Uterus (tissue), 4 donors: Measurements from ENCODE around the gene NLGN1. TPM values are rescaled to one million over a fixed set of nuclear protein-coding genes. Genes with fewer than 3 reads are reported as not detected.

ENCODE experiments used
- DNase-seq, 2 donors: peaks; one replicate each; pipeline ENCODE4 v3.0.0-alpha.2; 2019 to 2020
- H3K27ac ChIP-seq, 2 donors: fragments of 200-600 bp; sonication (generic); 1 replicate in 1 of 2; 2 replicates in 1 of 2; pipeline ENCODE4 v1.5.1; 2016 to 2018
- H3K27me3 ChIP-seq, 2 donors: fragments of 200-600 bp; sonication (generic); one replicate each; pipeline ENCODE4 v1.5.1; 2018 to 2019; ENCODE audit warnings: control low read depth in 1 of 2
- H3K36me3 ChIP-seq, 2 donors: fragments of 200-600 bp; sonication (generic); one replicate each; pipeline ENCODE4 v1.5.1; 2019; ENCODE audit warnings: control low read depth in 1 of 2
- H3K4me1 ChIP-seq, 2 donors: fragments of 200-600 bp; sonication (generic); one replicate each; pipeline ENCODE4 v1.5.1; 2018 to 2019; ENCODE audit warnings: control low read depth in 1 of 2
- H3K4me3 ChIP-seq, 2 donors: fragments of 200-600 bp; sonication (generic); 1 replicate in 1 of 2; 2 replicates in 1 of 2; pipeline ENCODE4 v1.5.1; 2018 to 2019; ENCODE audit warnings: mild to moderate bottlenecking in 1 of 2
- H3K9me3 ChIP-seq, 2 donors: fragments of 200-600 bp; sonication (generic); one replicate each; pipeline ENCODE4 v1.5.1; 2019; ENCODE audit warnings: control low read depth in 1 of 2
- CTCF ChIP-seq, 4 experiments: fragments of 200-600 bp in 2 of 4; fragments of 450-650 bp in 2 of 4; sonication (generic) in 2 of 4; IDR thresholded peaks; one replicate each; pipeline ENCODE4 v1.5.1; 2016 to 2019; ENCODE audit warnings: antibody characterized with exemption in 4 of 4, mild to moderate bottlenecking in 2 of 4, moderate library complexity in 1 of 4
- POLR2A ChIP-seq, 2 donors: fragments of 450-650 bp; IDR thresholded peaks; one replicate each; pipeline ENCODE4 v1.6.1; 2016; ENCODE audit warnings: antibody characterized with exemption in 2 of 2, mild to moderate bottlenecking in 1 of 2, moderate library complexity in 1 of 2
- intact Hi-C: fragments of 100-400 bp; cut with DNase I; formaldehyde crosslinking; loops from one replicate; pipeline ENCODE4 v1.15.1; 2023; ENCODE audit warnings: low total_unique reads
- total RNA-seq, 4 donors: library from RNA; depleted of rRNA in 3 of 4; stranded (reverse); fragments of >200 nt in 3 of 4; gene quantifications; one replicate each; pipeline versions ENCODE4 v1.1.0 to v1.2.4, GENCODE V29; 2014 to 2023
- donor health status: DM: yes; HTN: yes; CAD: no.

The NLGN1 gene
- total RNA-seq, 4 donors from 2014 or later = 3.6 to 44.8 (median 9.8) TPM

- intact Hi-C loops = no loop called here
- Histone ChIP-seq H3K36me3 (no peaks in the 10 kb centered on the region), H3K27me3 (no peaks in the 10 kb centered on the region), H3K27ac (no peak overlapping the region), H3K9me3 (no peaks in the 10 kb centered on the region), H3K4me3 (no peak overlapping the region), H3K4me1 (no peaks in the 10 kb centered on the region)
- TF ChIP-seq POLR2A (IDR thresholded peaks at IDR 0.05) (no peak), CTCF (IDR thresholded peaks at IDR 0.05) (no peak)
- no peak for DNase-seq
These were observed 663.6 kb downstream of the NLGN1 start for GRCh38 chr3:174061162-174061561.

- H3K4me1 ChIP-seq = no peaks in the 10 kb centered on the region
- no peaks in the 10 kb centered on the region for H3K36me3 ChIP-seq
- no peaks in the 10 kb centered on the region for H3K9me3 ChIP-seq
- no peak for DNase-seq
- H3K27me3 ChIP-seq = no peaks in the 10 kb centered on the region
- intact Hi-C loops = no loop called here
- H3K27ac ChIP-seq = no peak overlapping the region
- no peak overlapping the region for H3K4me3 ChIP-seq
- TF ChIP-seq POLR2A (IDR thresholded peaks at IDR 0.05) (no peak), CTCF (IDR thresholded peaks at IDR 0.05) (no peak)
These were observed 664.2 kb downstream of the NLGN1 start for GRCh38 chr3:174061731-174062130.

GRCh38 chr3:174062923-174063322, 665.4 kb downstream of the NLGN1 start:
- intact Hi-C loops = no loop called here
- H3K36me3 ChIP-seq = no peaks in the 10 kb centered on the region
- H3K4me3 ChIP-seq = no peak overlapping the region
- H3K27ac ChIP-seq = no peak overlapping the region
- no peaks in the 10 kb centered on the region for H3K9me3 ChIP-seq
- no peaks in the 10 kb centered on the region for H3K27me3 ChIP-seq
- TF ChIP-seq POLR2A (IDR thresholded peaks at IDR 0.05) = no peak
- no peak for TF ChIP-seq CTCF (IDR thresholded peaks at IDR 0.05)
- no peaks in the 10 kb centered on the region for H3K4me1 ChIP-seq
- no peak for DNase-seq

GRCh38 chr3:174068035-174068434, 670.5 kb downstream of the NLGN1 start:
- no peak for DNase-seq
- intact Hi-C loops = no loop called here
- Histone ChIP-seq H3K27ac (no peak overlapping the region), H3K9me3 (no peaks in the 10 kb centered on the region), H3K4me1 (no peaks in the 10 kb centered on the region), H3K4me3 (no peak overlapping the region), H3K27me3 (no peaks in the 10 kb centered on the region), H3K36me3 (no peaks in the 10 kb centered on the region)
- TF ChIP-seq CTCF (IDR thresholded peaks at IDR 0.05) (no peak), POLR2A (IDR thresholded peaks at IDR 0.05) (no peak)

- TF ChIP-seq CTCF (IDR thresholded peaks at IDR 0.05) = no peak
- no peak for TF ChIP-seq POLR2A (IDR thresholded peaks at IDR 0.05)
- no peak overlapping the region for H3K27ac ChIP-seq
- H3K9me3 ChIP-seq = no peaks in the 10 kb centered on the region
- H3K36me3 ChIP-seq = no peaks in the 10 kb centered on the region
- H3K4me1 ChIP-seq = no peaks in the 10 kb centered on the region
- H3K27me3 ChIP-seq = no peaks in the 10 kb centered on the region
- intact Hi-C loops = no loop called here
- H3K4me3 ChIP-seq = no peak overlapping the region
- DNase-seq = no peak
These were observed 675.1 kb downstream of the NLGN1 start for GRCh38 chr3:174072675-174073074.
